PC-3 (cell line): ENCODE measurements around the gene CHIT1. TPM values are rescaled to one million over a fixed set of nuclear protein-coding genes. Genes with fewer than 3 reads are reported as not detected.

Experiments
- ATAC-seq: fragments of 200-7000 bp; cut with Tn5 transposase; 2 replicates; pipeline ENCODE4 v1.9.1; 2020; ENCODE audit warnings: mild to moderate bottlenecking, moderate library complexity
- BruUV-seq: library from RNA; stranded (reverse); fragments of 400-500 nt; replicated peaks from 2 replicates; lab custom pipeline; 2021; lab: Mats Ljungman, UMichigan
- CTCF ChIA-PET: fragments of 300-600 bp; sonication (Branson Sonifier 250); formaldehyde crosslinking; loops from one replicate; lab custom pipeline; 2022; ENCODE audit warnings: antibody characterized with exemption; lab: Charles Lee
- POLR2A ChIA-PET: fragments of 300-600 bp; sonication (Branson Sonifier 250); formaldehyde crosslinking; loops from one replicate; lab custom pipeline; 2022; ENCODE audit warnings: antibody characterized with exemption; ENCODE audit not compliant: unreplicated experiment; lab: Charles Lee
- DNase-seq: peaks from one replicate; pipeline ENCODE4 v3.0.0-alpha.2; 2015
- H2AFZ ChIP-seq: fragments of 300-600 bp; sonication (generic); 2 replicates; pipeline ENCODE4 v1.6.0; 2016; ENCODE audit warnings: antibody characterized with exemption, low read length
- H3F3A ChIP-seq: fragments of 300-600 bp; sonication (generic); one replicate; pipeline ENCODE4 v1.6.0; 2017; ENCODE audit warnings: antibody characterized with exemption, low read length, control low read depth, mild to moderate bottlenecking; ENCODE audit not compliant: unreplicated experiment
- H3K27ac ChIP-seq: fragments of 300-600 bp; sonication (generic); 2 replicates; pipeline ENCODE4 v1.5.1; 2016; ENCODE audit warnings: mild to moderate bottlenecking, low read length
- H3K27me3 ChIP-seq: fragments of 300-600 bp; sonication (generic); 2 replicates; pipeline ENCODE4 v1.6.1; 2016; ENCODE audit warnings: low read length, mixed read lengths
- H3K36me3 ChIP-seq: fragments of 300-600 bp; sonication (generic); 2 replicates; pipeline ENCODE4 v1.6.1; 2016; ENCODE audit warnings: low read depth, mixed run types, low read length, mixed read lengths
- H3K4me1 ChIP-seq: fragments of 300-600 bp; sonication (generic); 2 replicates; pipeline ENCODE4 v1.5.1; 2016; ENCODE audit warnings: low read length; ENCODE audit not compliant: insufficient read depth
- H3K4me2 ChIP-seq: fragments of 300-600 bp; sonication (generic); 2 replicates; pipeline ENCODE4 v1.6.0; 2016; ENCODE audit warnings: low read length
- H3K4me3 ChIP-seq: fragments of 300-600 bp; sonication (generic); 2 replicates; pipeline ENCODE4 v1.5.1; 2016; ENCODE audit warnings: mild to moderate bottlenecking, low read length, mixed read lengths
- H3K79me2 ChIP-seq: fragments of 300-600 bp; sonication (generic); 2 replicates; pipeline ENCODE4 v1.6.1; 2017; ENCODE audit warnings: low read length, mixed read lengths
- H3K9ac ChIP-seq: fragments of 300-600 bp; sonication (generic); 2 replicates; pipeline ENCODE4 v1.6.0; 2016; ENCODE audit warnings: mild to moderate bottlenecking, low read length
- H3K9me2 ChIP-seq: fragments of 300-600 bp; sonication (generic); replicated peaks from 2 replicates; pipeline ENCODE4 v1.6.1; 2016; ENCODE audit warnings: mixed run types, low read length, mixed read lengths
- H3K9me3 ChIP-seq: fragments of 300-600 bp; sonication (generic); 2 replicates; pipeline ENCODE4 v1.6.1; 2016; ENCODE audit warnings: low read length, mixed read lengths
- H4K20me1 ChIP-seq: fragments of 300-600 bp; sonication (generic); 2 replicates; pipeline ENCODE4 v1.6.1; 2016; ENCODE audit warnings: low read length, mixed read lengths
- CTCF ChIP-seq: fragments of 300-600 bp; sonication (generic); conservative IDR thresholded peaks from 2 replicates; pipeline ENCODE4 v1.5.1; 2017; ENCODE audit warnings: antibody characterized with exemption, low read depth, mild to moderate bottlenecking, low read length
- EZH2 ChIP-seq: fragments of 300-600 bp; sonication (generic); IDR thresholded peaks from one replicate; pipeline ENCODE4 v1.6.1; 2017; ENCODE audit warnings: antibody characterized with exemption, mild to moderate bottlenecking, low read length; ENCODE audit not compliant: unreplicated experiment
- EZH2phosphoT487 ChIP-seq: fragments of 300-600 bp; sonication (generic); IDR thresholded peaks from 2 replicates; pipeline ENCODE4 v1.6.1; 2018; ENCODE audit warnings: mild to moderate bottlenecking, antibody characterized with exemption, low read length, borderline replicate concordance
- intact Hi-C: fragments of 100-400 bp; cut with micrococcal nuclease; formaldehyde crosslinking; loops from 2 replicates; pipeline ENCODE4 v1.9.0; 2023
- total RNA-seq: library from RNA; depleted of rRNA; stranded (reverse); fragments of >200 nt; gene quantifications from 2 replicates; pipeline ENCODE4 v1.2.3, GENCODE V29; 2014

Gene CHIT1
- total RNA-seq, 1 experiment from 2014 or later: not detected

GRCh38 chr1:203252678-203253077 is 23.2 kb upstream of the CHIT1 start:
- Histone ChIP-seq H3K4me1 (no peaks in the 10 kb centered on the region), H3K4me2 (no peak overlapping the region), H3K36me3 (no peaks in the 10 kb centered on the region), H3K9me3 (no peaks in the 10 kb centered on the region), H4K20me1 (no peaks in the 10 kb centered on the region), H3K79me2 (no peaks in the 10 kb centered on the region), H3K9ac (no peak overlapping the region), H3K4me3 (no peak overlapping the region), H3K9me2 (no peaks in the 10 kb centered on the region), H2AFZ (no peak overlapping the region), H3K27ac (no peak overlapping the region), H3K27me3 (peaks cover 41% of the 10 kb centered on the region), H3F3A (no peaks in the 10 kb centered on the region)
- ATAC-seq (no peak), DNase-seq (no peak)
- intact Hi-C loops: no loop called here
- no TSS peak for BruUV-seq
- POLR2A ChIA-PET: no interaction called here
- no peak for TF ChIP-seq EZH2
- TF ChIP-seq CTCF: no peak
- no peak for TF ChIP-seq EZH2phosphoT487
- CTCF ChIA-PET: interaction anchor here (0.6 kb wide), 1 partner anchor 14 kb away, joined by 6 read pairs; no protein-coding TSS in a partner anchor

GRCh38 chr1:203251466-203251865 is 22.0 kb upstream of the CHIT1 start:
- H4K20me1 ChIP-seq: no peaks in the 10 kb centered on the region
- no TSS peak for BruUV-seq
- intact Hi-C loops: no loop called here

More at GRCh38 chr1:203251466-203251865, 22.0 kb upstream of the CHIT1 start:
- ATAC-seq (no peak), DNase-seq (no peak)
- no peaks in the 10 kb centered on the region for H3K9me2 ChIP-seq
- H3K36me3 ChIP-seq: no peaks in the 10 kb centered on the region
- ChIA-PET CTCF (no interaction called here), POLR2A (no interaction called here)
- no peak overlapping the region for H3K9ac ChIP-seq
- no peaks in the 10 kb centered on the region for H3K9me3 ChIP-seq
- no peaks in the 10 kb centered on the region for H3K79me2 ChIP-seq
- no peak for TF ChIP-seq CTCF
- no peak for TF ChIP-seq EZH2
- no peak for TF ChIP-seq EZH2phosphoT487
- no peak overlapping the region for H2AFZ ChIP-seq
- peaks cover 52% of the 10 kb centered on the region for H3K27me3 ChIP-seq
- H3K4me2 ChIP-seq: no peak overlapping the region
- no peak overlapping the region for H3K27ac ChIP-seq
- no peaks in the 10 kb centered on the region for H3F3A ChIP-seq
- H3K4me3 ChIP-seq: no peak overlapping the region
- H3K4me1 ChIP-seq: no peaks in the 10 kb centered on the region
